Measurements from ENCODE around the gene MYRIP.

MYRIP gene

DNA sequence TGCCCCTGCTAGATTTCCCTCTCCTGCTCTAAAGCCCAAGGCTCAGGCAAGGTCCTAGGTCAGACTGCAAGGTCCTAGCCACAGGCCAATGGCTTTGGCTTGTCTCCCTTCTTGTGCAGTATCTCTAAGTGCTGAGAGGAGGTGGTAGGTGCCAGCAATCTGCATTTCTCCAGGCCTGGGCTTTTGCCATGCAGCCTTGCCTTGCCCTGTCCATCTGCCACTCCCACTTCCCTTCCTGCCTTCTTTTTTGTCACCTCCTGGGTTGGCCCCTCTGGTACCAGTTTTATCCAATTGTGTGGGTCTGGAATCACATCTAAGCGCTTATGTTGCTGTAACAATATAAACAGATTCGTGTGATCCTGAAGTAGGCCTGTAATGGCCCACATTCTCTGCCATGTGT is 109.9 kb downstream of the MYRIP start:
- TF ChIP-seq, protein P1, sequence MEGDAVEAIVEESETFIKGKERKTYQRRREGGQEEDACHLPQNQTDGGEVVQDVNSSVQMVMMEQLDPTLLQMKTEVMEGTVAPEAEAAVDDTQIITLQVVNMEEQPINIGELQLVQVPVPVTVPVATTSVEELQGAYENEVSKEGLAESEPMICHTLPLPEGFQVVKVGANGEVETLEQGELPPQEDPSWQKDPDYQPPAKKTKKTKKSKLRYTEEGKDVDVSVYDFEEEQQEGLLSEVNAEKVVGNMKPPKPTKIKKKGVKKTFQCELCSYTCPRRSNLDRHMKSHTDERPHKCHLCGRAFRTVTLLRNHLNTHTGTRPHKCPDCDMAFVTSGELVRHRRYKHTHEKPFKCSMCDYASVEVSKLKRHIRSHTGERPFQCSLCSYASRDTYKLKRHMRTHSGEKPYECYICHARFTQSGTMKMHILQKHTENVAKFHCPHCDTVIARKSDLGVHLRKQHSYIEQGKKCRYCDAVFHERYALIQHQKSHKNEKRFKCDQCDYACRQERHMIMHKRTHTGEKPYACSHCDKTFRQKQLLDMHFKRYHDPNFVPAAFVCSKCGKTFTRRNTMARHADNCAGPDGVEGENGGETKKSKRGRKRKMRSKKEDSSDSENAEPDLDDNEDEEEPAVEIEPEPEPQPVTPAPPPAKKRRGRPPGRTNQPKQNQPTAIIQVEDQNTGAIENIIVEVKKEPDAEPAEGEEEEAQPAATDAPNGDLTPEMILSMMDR (IDR thresholded peaks at IDR 0.05; ENCODE audit: insufficient read depth, low read length, poor library complexity, severe bottlenecking): no peak
- TF ChIP-seq EZH2phosphoT487 (conservative IDR thresholded peaks at IDR 0.05; ENCODE audit: low read length): no peak
- Histone ChIP-seq H3K4me2 (ENCODE audit: low read depth, low read length, poor library complexity, severe bottlenecking) (no peak overlapping the region), H3K79me2 (ENCODE audit: insufficient read depth, low read length) (no peaks in the 10 kb centered on the region)

DNA sequence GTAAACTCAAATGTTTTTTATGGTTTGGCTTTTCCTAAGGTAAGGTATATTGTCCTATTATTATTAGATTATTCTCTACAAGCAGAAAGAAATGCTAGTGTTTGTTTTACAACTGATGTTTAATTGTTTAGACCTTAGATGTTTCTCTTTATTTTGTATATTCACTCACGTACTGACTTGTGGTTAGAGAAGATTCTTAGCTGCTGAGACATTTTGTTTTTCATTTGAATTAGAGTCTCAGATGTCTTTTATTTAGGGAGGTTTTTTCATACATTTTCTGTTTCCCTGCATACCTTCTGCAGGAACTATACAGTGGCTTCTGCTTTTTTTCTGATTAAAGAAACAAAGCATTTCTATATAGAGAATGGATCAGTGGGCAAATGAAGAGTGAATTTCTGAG is 110.9 kb downstream of the MYRIP start:
- Histone ChIP-seq H3K4me2 (ENCODE audit: low read depth, low read length, poor library complexity, severe bottlenecking) (no peak overlapping the region), H3K9me2 (replicated peaks; ENCODE audit: insufficient read depth, low read length) (no peaks in the 10 kb centered on the region), H3K79me2 (ENCODE audit: insufficient read depth, low read length) (no peaks in the 10 kb centered on the region), H3K27me3 (ENCODE audit: low read length) (no peaks in the 10 kb centered on the region), H3K36me3 (ENCODE audit: low read length) (no peaks in the 10 kb centered on the region; the same call in 1 of the 2 replicates), H3K9ac (ENCODE audit: low read length) (no peak overlapping the region), H3K27ac (ENCODE audit: low read depth, low read length) (no peak overlapping the region), H4K20me1 (ENCODE audit: low read depth, low read length) (no peaks in the 10 kb centered on the region), H3F3A (ENCODE audit: insufficient read depth) (no peaks in the 10 kb centered on the region), H3K9me3 (ENCODE audit: insufficient read depth, low read length) (no peaks in the 10 kb centered on the region), H3K4me3 (ENCODE audit: insufficient read depth, low read length, poor library complexity, severe bottlenecking) (no peak overlapping the region), H2AFZ (ENCODE audit: low read depth, low read length, severe bottlenecking) (no peak overlapping the region)
- TF ChIP-seq EZH2phosphoT487 (conservative IDR thresholded peaks at IDR 0.05; ENCODE audit: low read length): no peak
- TF ChIP-seq, protein P1 (IDR thresholded peaks at IDR 0.05; ENCODE audit: insufficient read depth, low read length, poor library complexity, severe bottlenecking): no peak

More for the DNA sequence above, 109.9 kb downstream of the MYRIP start:
- no peaks in the 10 kb centered on the region for H3K27me3 ChIP-seq (ENCODE audit: low read length)
- no peak overlapping the region for H2AFZ ChIP-seq (ENCODE audit: low read depth, low read length, severe bottlenecking)
- H4K20me1 ChIP-seq (ENCODE audit: low read depth, low read length): no peaks in the 10 kb centered on the region
- H3K27ac ChIP-seq (ENCODE audit: low read depth, low read length): no peak overlapping the region
- no peak overlapping the region for H3K4me3 ChIP-seq (ENCODE audit: insufficient read depth, low read length, poor library complexity, severe bottlenecking)
- H3K9ac ChIP-seq (ENCODE audit: low read length): no peak overlapping the region
- H3K9me2 ChIP-seq (replicated peaks; ENCODE audit: insufficient read depth, low read length): no peaks in the 10 kb centered on the region
- no peaks in the 10 kb centered on the region for H3K9me3 ChIP-seq (ENCODE audit: insufficient read depth, low read length)
- H3K36me3 ChIP-seq (ENCODE audit: low read length): no peaks in the 10 kb centered on the region; the same call in 1 of the 2 replicates
- H3F3A ChIP-seq (ENCODE audit: insufficient read depth): no peaks in the 10 kb centered on the region

DNA sequence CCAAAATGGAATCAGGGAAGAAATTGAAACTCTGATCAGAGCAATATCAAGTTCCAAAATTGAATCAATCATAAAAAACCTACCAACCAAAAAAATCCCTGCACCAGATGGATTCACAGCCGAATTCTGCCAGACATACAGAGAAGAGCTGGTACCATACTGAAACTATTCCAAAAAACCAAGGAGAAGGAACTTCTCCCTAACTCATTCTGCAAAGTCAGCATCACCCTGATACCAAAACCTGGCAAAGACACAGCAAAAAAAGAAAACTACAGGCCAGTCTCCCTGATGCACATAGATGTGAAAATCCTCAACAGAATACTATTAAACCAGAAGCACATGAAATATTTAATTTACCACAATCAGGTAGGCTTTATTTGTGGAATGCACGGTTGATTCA is 118.1 kb downstream of the MYRIP start:
- no peaks in the 10 kb centered on the region for H3K27me3 ChIP-seq (ENCODE audit: low read length)
- no peaks in the 10 kb centered on the region for H3K79me2 ChIP-seq (ENCODE audit: insufficient read depth, low read length)
- H3K4me2 ChIP-seq (ENCODE audit: low read depth, low read length, poor library complexity, severe bottlenecking): no peak overlapping the region
- H3K9ac ChIP-seq (ENCODE audit: low read length): no peak overlapping the region
- no peaks in the 10 kb centered on the region; the same call in 1 of the 2 replicates for H3K36me3 ChIP-seq (ENCODE audit: low read length)
- no peaks in the 10 kb centered on the region for H4K20me1 ChIP-seq (ENCODE audit: low read depth, low read length)
- no peaks in the 10 kb centered on the region for H3K9me2 ChIP-seq (replicated peaks; ENCODE audit: insufficient read depth, low read length)
- H3K27ac ChIP-seq (ENCODE audit: low read depth, low read length): no peak overlapping the region
- no peak for TF ChIP-seq EZH2phosphoT487 (conservative IDR thresholded peaks at IDR 0.05; ENCODE audit: low read length)
- TF ChIP-seq, protein P1 (IDR thresholded peaks at IDR 0.05; ENCODE audit: insufficient read depth, low read length, poor library complexity, severe bottlenecking): no peak
- no peak overlapping the region for H3K4me3 ChIP-seq (ENCODE audit: insufficient read depth, low read length, poor library complexity, severe bottlenecking)
- no peak overlapping the region for H2AFZ ChIP-seq (ENCODE audit: low read depth, low read length, severe bottlenecking)
- H3K9me3 ChIP-seq (ENCODE audit: insufficient read depth, low read length): no peaks in the 10 kb centered on the region
- H3F3A ChIP-seq (ENCODE audit: insufficient read depth): no peaks in the 10 kb centered on the region

All from SU-DHL-6 (cell line).